Measurements from ENCODE around the gene CAPN10.
"Not testable (repeated sequence)": the region's sequence is repeated elsewhere in the genome, so short reads cannot be mapped to it uniquely, and the experiment has no call there.

The CAPN10 gene

DNA sequence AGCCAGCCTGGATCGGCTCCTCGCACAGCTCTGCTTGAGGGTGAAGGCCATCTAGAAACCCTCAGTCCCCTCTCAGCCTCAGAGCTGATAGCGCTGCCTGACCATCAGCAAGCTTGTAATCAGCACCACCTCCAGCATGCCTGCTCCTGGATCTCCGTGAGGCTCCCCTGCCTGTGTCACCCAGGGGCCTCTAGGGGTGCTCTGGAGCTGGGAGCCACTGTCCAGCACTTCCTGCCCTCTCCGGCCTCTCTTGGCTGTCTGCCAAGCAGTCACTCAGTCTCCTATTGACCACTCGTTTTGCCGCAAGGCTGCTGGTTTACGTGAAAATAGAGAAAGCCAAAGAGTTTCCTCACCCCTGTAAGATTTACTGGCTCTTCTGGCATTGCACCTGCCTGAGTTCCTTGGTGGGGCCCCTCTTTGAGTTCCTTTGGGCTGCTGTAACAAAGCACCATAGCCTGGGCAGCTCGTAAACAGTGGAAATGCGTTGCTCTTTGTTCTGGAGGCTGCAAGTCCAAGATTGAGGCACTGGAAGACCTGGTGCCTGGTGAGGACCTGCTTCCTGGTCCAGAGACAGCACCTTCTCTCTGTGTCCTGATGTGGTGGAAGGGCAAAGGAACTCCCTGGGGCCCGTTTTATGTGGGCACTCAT, 17.9 kb downstream of the CAPN10 start:
- FAIRE-seq: no peak

DNA sequence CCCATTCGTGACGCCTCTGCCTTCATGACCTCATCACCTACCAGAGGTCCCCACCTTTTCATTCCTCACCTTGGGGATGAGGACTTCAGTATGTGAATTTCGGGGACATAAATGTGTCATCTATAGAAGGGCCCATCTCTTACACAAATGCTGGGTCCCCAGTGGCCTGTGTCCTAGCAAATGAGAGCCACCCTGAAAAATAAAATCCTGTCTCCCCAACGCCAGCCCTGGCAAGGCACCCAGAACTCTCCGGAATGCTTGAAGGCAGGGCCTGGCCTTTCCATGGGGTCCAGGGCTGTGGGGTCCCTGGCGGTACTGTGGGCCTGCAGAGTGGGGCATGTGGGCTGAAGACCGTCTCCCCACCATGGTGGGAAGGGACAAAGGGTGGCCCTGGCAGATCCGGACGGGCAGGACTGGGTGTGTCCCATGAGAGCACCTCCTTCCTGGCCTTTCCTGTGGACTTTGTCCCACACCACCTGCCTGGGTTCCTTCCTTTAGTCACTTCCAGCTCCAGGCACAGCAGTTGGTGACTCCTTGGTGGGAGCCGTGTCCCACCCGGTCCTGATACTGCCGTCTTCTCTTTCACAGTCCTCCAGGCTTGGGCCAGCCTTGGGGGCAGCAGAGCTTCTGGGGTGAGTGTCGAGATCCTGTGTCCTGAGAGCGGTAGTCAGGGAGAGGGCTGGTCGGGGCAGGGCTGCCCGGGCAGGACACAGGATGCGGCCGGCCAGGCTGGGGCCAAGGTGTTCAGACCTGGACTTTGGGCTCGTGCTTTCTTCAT, 18.6 kb downstream of the CAPN10 start:
- FAIRE-seq: no peak

DNA sequence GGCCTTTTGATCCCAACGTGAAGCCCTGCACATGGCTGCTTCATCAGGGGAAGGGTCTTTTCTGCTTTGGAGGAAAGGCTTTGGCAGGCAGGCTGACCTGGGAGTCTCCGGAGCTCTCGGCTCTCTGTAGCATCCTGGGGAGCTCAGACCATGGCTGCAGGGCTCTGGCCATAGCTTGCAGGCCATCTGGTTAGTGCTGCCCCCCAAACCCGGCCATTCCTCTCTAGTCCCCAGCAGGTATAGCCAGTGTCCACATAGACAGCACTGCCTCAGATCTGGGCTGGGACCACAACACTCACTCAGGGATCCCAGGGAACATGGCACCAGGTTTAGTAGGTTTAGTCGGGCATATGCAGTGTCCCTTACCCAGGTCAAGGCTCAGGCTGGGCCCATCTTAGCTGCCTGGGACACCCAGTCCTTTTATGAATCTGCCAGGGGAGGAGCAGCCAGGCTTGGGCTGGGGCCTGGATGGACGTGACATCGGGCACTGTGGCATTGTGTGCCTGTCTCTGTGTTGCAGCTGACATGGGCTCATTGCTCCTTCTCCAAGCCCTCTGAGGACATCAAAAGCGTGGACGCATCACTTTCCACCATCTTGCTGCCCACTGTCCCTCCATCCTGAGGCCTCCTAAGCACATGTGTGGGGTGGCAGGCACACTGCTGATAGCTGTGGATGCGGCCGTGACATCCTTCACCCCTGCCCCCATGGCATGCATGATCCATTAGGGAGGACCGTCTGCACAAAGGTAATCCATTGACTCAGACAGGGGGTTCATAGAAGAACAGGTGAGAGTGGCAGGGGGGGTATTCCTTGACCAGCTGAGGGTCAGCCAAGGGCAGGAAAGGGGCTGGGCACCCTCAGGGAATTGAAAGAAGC, 19.6 kb downstream of the CAPN10 start:
- no peak for FAIRE-seq

DNA sequence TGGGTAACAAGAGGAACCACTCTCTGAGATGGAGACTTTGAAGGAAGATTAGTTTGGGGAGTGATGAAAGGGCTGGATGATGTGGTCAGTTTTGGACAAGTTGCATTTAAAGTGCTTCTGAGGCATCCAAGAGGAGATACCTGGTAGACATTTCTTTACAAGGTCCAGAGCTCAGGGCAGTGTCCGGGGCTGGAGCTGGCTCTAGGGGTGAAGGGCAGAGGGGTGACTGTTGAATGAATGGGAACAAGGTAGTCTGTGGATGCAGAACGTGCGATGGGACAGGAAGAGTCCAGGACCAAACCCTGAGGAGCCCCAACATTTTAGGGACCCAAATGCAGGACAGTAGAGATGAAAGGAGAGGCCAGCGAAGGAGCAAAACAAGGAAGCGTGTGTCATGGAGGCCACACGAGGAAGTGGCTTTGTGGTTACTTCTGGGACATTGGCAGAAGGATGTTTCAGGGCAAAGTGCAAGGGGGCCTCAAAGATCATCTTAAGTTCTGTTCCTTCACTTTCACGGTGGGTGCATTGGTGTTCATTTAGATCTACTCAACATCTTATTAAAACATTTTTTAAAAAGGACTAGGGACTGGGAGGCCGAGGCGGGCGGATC, 25.2 kb downstream of the CAPN10 start:
- FAIRE-seq: no peak

DNA sequence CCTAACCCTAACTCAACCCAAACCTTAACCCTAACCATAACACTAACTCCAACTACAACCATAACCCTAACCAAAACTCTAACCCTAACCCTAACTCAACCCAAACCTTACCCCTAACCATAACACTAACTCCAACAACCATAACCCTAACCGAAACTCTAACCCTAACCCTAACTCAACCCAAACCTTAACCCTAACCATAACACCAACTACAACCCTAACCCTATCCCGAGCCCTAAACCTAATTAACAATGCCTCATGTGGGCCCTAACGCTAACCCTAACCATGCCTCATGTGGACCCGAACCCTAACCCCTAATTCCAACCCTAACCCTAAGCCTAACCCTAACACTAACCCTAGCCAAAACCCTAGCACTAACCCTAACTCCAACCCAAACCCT, 27.2 kb downstream of the CAPN10 start:
- no peak for FAIRE-seq

DNA sequence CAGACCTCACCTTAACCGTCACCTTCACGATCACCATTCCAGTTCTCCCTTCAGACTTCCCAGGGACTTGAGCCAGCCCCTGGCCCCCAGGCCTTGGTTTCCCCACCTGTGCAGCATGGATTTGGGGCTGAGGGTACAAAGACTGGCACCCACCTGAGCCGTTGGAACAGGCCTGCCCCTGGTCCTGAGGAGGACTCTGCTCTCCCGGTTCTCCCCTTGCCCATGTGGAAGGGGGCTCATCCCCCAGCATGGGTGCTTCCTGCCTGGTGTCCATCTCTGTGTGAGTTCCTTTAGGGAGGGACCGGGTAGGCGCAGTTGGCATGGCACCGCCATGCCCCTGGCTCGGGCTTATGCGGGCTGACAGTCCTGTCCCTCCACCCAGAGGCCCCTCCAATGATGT, 27.9 kb downstream of the CAPN10 start:
- no peak for FAIRE-seq

DNA sequence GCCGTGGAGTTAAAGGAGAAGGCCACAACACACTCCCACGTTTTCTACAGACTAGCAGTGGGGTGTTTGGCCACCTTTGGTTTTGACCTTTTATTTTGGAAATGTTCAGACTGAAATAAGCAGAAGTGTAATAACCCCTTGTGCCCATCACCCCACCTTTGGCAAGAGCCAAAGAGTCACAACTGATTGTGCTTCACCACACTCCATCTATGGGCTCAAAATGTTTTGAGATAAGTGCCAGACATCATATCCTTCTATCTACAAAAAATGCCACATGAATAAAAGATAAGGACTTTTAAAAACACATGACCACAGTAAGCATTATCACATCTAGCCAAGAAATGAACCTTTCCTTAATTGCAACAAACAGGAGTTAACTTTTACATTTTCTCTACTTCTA, 28.9 kb downstream of the CAPN10 start:
- FAIRE-seq: no peak

DNA sequence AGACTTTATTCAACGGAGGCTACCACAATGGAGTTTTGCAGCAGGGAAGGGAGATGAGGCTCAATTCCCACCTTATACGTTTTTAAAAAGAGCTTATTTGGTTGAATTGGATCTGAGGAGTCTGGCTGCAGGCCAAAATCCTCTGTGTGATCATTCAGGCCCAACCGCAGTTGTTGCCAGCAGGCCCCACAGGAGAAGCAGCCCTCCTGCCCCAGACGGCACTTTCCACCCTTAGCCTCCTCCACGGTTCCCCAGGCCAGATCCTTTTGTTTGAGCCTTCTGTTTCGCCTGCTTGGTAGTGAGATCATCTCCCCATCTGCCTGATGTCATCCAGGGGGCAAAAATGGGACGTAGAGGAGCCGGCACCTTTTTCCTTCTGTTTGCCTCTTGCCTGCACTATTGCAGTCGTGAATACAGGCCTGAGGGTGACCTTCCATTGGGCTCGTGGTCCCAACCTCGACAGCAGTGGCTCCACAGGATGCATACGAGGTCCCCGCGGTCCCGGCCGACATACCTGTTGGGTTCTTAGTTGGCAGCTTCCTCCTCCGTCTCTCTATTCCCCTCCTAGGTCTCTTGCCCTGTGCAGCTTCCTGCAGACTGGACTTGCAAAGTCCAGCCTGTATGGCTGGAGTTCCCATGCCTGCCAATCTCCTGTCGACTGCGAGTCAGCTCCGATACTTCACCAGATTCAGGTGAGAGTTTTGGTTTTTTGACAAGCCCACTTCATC, 29.4 kb downstream of the CAPN10 start:
- no peak for FAIRE-seq

DNA sequence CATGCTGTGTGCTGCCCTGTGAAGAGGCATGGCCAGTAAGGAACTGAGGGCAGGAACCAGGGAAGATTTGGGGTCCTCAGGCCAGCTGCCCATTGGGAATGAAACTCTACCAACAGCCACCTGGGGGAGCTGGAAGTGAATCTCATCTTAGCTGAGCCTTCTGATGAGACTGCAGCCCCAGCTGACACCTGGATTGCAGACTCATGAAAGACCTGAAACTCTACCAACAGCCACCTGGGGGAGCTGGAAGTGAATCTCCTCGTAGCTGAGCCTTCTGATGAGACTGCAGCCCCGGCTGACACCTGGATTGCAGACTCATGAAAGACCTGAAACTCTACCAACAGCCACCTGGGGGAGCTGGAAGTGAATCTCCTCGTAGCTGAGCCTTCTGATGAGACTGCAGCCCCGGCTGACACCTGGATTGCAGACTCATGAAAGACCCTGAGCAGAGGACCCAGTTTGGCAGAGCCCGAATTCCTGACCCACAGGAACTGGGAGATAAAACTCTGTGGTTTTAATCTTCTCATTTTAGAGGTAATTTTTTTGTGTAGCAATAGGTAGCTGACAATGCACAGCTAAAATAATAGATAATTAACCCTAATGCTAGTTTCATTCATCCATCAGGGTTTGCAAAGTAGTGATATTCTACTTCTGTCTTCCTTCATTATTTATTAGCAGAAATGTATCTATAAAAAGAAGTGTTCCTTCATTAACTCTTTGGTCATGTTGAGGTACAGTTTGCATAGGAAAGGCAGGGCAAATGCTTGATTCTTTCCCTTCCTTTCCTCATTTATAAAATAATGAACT, 30.5 kb downstream of the CAPN10 start:
- FAIRE-seq: not testable (repeated sequence)

DNA sequence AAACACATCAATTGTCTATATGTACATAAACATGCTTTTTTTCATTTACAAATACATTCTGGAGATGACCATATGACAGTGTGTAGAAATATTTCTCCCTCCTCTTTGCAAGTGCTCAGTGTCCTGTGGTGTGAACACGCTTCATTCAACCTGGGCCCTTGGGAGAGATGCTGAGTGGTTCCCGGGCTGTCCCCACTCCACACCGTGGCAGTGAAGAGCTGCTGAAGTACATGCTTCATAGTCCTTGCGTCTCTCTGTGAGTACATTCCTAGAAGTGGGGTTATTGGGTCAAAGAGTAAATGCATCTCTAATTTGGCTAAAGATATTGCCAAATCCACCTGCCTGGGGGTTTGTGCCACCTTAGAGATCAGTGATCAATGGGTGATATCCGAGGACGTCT, 32.2 kb downstream of the CAPN10 start:
- FAIRE-seq: no peak

DNA sequence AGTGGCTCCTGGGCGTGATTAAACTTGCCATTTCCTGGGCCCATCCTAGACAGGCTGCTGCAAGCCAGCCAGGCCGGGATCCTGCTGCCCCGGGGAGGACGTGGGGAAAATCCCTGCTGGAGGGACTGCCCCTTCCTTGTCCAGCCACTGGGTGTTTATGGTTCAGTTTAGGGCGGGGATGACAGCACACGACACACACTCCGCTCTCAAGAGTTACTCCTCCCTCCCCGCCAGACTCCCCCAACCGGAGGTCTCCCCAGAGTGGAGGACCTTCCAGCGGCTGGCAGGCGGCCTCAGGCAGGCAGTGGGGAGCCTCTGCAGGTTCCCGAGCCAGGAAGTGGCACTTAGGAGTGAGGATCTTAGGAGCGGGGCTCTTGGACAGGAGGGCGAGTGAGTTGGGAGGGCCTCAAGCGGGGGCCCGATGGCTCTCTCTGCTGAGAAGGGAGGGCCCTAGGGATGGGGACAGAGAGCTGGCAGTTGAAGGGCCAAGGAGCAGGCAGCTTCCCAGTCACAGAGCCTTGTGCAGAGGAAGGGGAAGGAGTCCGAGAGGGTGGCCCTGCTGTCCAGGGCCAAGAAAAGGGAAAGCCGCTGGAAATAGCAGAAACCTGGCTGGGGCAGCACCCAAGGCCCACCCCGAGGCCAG, 33.1 kb downstream of the CAPN10 start:
- FAIRE-seq: no peak

DNA sequence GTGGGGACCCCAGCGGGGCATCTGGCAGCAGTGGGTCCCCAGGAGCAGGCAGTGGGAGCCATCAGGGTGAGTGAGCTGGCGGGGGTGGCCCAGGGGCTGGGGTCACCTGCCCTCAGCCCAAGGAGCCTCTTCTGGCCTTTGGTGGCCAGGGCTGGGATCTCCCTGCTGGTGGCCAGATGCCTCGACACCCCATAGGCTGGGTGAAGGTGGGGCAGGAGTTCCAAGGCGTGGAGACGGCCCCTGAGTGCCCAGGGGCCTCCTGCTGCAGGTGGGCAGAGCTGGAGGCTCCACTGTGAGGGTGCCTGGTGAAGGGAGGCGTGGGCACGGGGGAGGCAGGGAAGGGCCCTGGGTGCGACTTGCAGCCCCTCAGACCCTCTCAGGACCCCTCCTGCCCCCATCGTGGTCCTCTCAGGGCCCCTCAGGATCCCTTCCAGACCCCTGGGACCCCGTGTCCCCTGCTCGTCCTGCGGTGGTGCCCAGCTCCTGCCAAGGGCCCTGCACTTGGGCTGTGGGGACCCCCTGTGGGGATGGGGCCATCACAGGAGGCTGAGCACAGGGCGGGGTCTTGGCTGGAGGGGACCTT, 33.7 kb downstream of the CAPN10 start:
- no peak for FAIRE-seq

DNA sequence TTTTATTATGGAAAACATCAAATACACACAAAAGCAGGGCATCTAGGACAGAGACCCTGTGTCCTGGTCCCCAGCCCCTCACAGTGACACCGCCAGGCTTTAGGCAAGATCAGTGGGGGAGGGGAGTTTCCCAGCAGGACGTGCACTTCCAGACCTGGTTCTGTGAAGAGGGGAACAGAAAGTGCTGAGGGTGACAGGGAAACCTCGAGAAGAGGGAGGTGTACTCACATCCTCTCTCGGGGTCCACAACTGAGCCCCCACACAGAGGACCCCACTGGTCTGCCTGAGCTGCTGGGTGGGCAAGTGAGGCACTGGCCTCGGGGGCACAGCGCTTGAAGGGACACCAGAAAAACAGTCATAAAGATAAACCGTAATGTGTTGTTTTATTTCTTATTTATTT, 34.3 kb downstream of the CAPN10 start:
- FAIRE-seq: no peak

DNA sequence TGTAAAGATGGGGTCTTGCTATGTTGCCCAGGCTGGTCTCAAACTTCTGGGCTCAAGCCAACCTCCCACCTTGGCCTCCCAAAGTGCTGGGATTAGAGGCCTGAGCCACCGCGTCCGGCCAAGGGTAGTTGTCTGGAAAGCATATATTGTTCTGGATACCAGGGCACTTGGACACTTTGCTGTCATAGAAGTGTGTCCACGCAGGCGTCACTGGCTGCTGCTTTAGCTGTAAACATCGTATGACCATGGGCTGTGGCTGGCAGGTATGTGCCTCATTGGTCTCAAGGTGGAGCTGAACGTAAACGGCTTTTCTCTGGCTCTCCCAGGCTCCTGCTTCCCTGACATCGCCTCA, 35.5 kb downstream of the CAPN10 start:
- no peak for FAIRE-seq

DNA sequence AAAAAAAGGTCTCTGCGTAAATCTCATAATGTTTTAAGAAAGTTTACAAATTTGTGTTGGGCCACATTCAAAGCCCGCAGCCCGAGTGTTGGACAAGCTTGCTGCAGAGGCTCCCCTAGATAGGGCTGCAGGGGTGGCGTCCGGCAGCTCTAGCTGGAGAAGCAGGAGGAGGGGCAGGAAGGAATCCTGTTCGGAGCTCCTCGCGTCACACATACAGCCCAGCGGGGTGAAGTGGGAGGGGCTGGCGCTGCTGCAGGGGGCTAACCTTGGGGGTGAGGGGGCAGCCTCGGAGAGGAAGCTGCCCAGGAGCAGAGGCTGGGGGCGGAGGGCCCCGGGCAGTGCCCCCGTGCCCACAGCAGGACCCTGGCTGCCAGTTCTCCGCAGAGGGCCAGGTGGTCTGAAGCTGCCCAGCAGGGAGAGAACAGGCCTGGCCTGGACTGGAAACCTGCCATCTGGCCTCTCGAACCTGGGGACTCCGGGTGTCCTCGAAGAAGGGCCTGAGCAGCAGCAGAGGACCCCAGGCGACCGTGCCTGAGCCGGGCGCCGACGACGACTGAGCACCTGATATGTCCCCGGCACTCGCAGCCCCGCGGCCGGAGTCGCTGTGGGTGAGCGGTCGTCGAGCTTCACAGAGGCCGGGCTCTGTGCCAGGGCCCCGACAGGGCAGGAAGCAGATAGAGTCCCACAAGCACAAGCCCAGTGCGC, 36.1 kb downstream of the CAPN10 start:
- no peak for FAIRE-seq

DNA sequence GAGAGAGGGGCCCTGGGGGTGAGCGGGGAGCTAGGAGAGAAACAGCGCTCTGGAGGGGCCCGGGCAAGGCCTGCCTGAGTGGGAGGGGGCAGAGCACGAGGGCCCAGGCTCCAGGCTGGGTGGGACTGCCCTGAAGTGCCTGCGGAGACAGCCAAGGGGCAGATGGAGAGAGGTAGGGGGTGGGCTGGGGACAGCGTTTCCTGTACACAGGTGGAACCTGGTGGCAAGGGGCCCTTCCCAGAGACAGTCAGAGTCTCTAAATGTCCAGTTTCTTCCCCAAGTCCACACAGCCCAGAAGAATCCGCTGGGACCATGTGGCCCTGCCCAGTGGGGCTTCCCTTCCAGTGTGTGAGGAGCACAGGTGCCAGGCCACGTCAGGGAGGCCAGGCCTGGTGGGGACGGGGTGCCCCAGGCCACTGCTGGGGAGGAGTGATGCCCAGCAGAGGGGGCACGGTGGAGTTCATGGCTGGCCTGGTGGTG, 37.0 kb downstream of the CAPN10 start:
- FAIRE-seq: no peak

DNA sequence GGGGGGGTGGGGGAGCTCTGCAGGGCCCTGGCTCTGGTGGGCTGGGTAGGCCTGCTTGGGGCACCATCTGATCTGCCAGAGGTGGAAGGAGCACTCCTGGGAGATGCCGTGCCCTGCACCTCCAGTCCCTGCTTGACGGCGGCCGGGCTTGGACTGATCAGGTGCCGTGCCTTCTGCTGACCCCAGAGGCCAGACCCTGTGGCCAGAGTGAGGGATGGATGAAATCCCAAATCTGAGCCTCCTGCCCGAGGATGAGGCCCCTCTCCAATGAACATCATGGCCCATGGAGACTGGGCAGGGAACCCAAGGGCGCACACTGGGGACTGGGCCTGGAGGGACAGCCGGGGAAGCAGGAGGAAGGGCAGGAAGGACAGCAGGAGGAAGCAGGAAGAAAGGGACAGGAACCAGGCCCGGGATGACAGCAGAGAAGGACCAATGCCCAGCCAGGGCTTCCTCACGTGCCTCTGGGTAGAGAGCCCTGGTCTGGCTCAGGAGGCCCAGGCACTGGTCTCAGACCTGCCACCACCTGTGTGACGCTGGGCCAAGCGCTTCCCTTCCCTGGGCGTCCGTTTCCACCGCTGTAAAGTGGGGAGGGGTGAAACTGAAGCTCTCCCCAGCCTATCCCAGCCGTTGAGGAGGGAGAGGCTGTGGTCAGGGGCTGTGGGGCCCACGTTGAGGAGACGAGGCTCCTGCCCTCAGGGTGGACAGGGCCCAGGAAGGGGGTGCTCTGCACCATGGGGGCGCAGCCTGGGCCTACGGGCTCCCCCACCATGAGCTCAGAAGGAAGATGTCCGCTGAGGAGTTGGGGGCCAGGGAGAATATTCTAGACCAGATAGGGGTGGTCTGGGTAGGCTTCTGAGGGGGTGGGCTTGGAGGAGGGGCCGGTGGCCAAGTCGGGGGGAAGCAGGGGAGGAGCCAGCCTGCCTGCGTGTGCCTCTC, 37.7 kb downstream of the CAPN10 start:
- no peak for FAIRE-seq

DNA sequence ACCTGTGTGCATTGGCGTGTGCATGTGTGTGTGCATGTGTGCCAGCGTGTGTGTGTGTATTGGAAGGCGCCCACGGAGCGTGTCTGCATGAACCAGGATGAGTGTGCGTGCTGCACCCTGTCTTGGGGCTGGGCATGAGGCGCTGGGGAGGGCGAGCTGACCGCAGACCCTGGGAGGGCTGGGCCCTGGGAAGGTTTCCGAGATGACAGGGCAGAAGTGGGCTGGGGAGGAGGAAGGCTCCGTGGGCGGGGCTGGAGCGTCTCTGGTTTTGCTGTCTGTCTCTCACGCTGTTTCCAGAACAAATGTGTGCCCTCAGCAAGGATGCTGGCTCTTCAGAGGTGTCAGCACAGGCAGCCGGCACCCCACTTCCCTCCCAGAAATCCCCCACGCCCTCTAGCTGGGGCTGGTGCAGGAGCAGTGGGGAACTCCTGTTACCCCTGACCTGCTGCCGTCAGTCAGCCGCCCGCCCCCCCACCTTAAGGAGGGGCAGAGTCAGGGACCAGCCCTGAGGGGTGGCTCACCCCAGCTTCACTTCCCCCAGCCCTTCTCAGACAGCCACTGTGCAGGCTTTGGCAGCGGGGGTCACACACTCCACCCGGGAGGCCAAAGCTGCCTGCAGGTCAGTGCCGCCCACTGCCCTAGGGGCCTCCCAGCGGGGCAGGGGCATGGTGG, 38.6 kb downstream of the CAPN10 start, which contains the start of gene GPR35:
Gene GPR35 (plus strand): TSS at position 531 of the 672 bp plus-strand sequence. CDS start 4,473 bp downstream, outside the sequence.
- FAIRE-seq: no peak

All from endometrium (tissue), 2 donors.